ENCODE data around the gene SPEG. TPM values are rescaled to one million over a fixed set of nuclear protein-coding genes. Genes with fewer than 3 reads are reported as not detected.
A peak's percentile ranks its signal among the peaks of the same experiment; 100 is the strongest.

Gene SPEG
- total RNA-seq, 2 donors from 2014 or later, result 2.9 to 3.6 TPM

DNA sequence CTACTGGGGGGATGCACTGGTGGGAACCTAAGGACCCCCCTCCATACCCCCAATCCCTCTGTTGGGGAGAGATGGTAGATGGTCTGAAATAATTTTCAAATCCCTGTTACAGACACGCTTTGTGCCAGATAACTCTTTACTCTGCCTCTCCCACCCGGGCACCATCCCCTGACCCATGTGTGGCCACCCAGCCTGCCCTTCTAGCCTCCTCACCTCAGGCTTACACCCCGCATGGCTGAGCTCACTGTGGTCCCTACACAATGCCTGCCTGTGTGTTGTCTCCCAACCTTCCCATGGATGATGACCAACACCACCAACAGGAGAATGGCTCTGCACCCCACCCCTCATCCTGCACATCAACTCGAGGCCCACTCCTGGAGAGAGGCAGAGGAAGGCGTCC is 15.0 kb downstream of the SPEG start:
- intact Hi-C loops (cut with DNase I), result no loop called here
- H3K27ac ChIP-seq, result no peak overlapping the region

GRCh38 chr2:219451661-219452360 is 17.2 kb downstream of the SPEG start:
- DNase-seq (peak in 1 of 4 donors; percentile 18), ATAC-seq (no peak)
- no peaks in the 10 kb centered on the region for H3K9me3 ChIP-seq
- H3K27ac ChIP-seq, result no peak overlapping the region
- peaks cover 18% of the 10 kb centered on the region for H3K4me1 ChIP-seq
- H3K36me3 ChIP-seq (replicated peaks in 1 of 2; ENCODE audit: insufficient read depth in 1 of 2, low read depth in 2 of 2), result no peaks in the 10 kb centered on the region
- no peak overlapping the region for H3K4me3 ChIP-seq
- peaks cover 0 to 13% of the 10 kb centered on the region in 2 donors for H3K27me3 ChIP-seq
- intact Hi-C loops (cut with DNase I), result no loop called here
- WGBS, 2 donors, result 64 to 66% methylated on average over 8 to 15 of the region's 18 CpGs
- TF ChIP-seq POLR2A (IDR thresholded peaks at IDR 0.05), result no peak
- TF ChIP-seq, protein P1, sequence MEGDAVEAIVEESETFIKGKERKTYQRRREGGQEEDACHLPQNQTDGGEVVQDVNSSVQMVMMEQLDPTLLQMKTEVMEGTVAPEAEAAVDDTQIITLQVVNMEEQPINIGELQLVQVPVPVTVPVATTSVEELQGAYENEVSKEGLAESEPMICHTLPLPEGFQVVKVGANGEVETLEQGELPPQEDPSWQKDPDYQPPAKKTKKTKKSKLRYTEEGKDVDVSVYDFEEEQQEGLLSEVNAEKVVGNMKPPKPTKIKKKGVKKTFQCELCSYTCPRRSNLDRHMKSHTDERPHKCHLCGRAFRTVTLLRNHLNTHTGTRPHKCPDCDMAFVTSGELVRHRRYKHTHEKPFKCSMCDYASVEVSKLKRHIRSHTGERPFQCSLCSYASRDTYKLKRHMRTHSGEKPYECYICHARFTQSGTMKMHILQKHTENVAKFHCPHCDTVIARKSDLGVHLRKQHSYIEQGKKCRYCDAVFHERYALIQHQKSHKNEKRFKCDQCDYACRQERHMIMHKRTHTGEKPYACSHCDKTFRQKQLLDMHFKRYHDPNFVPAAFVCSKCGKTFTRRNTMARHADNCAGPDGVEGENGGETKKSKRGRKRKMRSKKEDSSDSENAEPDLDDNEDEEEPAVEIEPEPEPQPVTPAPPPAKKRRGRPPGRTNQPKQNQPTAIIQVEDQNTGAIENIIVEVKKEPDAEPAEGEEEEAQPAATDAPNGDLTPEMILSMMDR (IDR thresholded peaks at IDR 0.05), result no peak

More for the DNA sequence above, 15.0 kb downstream of the SPEG start:
- 69 to 76% methylated on average over 5 of the region's 5 CpGs for WGBS, 2 donors
- TF ChIP-seq, protein P1 (IDR thresholded peaks at IDR 0.05), result no peak
- TF ChIP-seq POLR2A (IDR thresholded peaks at IDR 0.05), result no peak
- Histone ChIP-seq H3K4me3 (no peak overlapping the region), H3K27me3 (peaks cover 0 to 13% of the 10 kb centered on the region in 2 donors), H3K9me3 (no peaks in the 10 kb centered on the region), H3K36me3 (replicated peaks in 1 of 2; ENCODE audit: insufficient read depth in 1 of 2, low read depth in 2 of 2) (no peaks in the 10 kb centered on the region), H3K4me1 (peaks cover 18% of the 10 kb centered on the region)
- DNase-seq (no peak), ATAC-seq (no peak)

DNA sequence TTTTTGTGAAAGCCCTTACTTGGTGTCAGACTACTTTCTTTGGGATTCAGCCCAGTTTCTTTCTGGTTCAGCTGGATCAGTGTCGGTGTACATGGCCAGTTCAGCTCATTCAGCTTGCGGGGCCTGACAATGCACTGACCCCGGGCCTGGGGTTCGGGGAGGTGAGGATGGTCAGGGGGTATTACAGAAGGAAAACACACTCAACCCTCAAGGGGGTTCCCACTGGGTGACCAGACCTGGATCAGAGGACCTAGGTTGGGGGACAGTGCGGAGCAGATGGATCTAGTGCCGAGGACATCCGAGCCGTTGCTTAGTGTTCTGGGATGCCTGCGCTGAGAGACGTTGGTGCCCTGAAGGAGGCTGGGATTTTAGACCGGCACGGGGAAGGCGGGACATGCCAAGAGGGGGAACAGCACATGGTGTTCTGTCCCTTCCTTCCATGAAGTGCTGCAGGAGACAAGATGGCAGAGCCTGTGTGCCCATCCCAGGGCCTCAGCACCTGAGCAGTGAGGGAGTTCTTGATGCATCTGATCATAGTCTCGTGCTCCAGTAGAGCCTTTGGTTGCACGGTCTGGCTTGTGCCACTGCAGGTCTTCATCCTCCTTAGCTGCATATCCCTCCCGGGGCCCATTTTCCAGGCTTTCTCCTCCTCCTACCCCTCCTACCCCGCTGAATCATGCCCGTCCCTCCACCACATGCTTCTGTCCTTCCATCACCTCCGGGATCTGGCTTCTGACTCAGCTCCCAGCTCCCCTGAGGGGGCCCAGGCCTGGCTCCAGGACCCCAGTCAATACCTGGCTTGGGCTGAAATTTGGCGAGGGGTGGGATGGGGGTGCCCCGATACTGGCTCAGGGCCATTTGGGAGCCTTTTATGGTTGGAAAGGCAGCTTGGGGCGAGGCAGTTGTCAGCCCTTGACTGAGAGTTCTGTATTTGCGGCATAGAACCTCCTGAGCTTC is 18.0 kb downstream of the SPEG start:
- DNase-seq (peak in 1 of 4 donors; percentile 28), ATAC-seq (peak; percentile 49)
- Histone ChIP-seq H3K36me3 (replicated peaks in 1 of 2; ENCODE audit: insufficient read depth in 1 of 2, low read depth in 2 of 2) (no peaks in the 10 kb centered on the region), H3K4me3 (no peak overlapping the region), H3K27ac (no peak overlapping the region), H3K4me1 (peaks cover 18% of the 10 kb centered on the region), H3K9me3 (no peaks in the 10 kb centered on the region), H3K27me3 (peaks cover 0 to 11% of the 10 kb centered on the region in 2 donors)
- WGBS, 2 donors, result 69 to 74% methylated on average over 22 to 23 of the region's 23 CpGs
- no peak for TF ChIP-seq POLR2A (IDR thresholded peaks at IDR 0.05)
- TF ChIP-seq, protein P1 (IDR thresholded peaks at IDR 0.05), result no peak
- intact Hi-C loops (cut with DNase I), result no loop called here

- no peak overlapping the region for H3K27ac ChIP-seq
- 73 to 82% methylated on average over 10 of the region's 10 CpGs for WGBS, 2 donors
- TF ChIP-seq, protein P1 (IDR thresholded peaks at IDR 0.05), result no peak
- no peak for TF ChIP-seq POLR2A (IDR thresholded peaks at IDR 0.05)
- DNase-seq, result peak in 1 of 4 donors; percentile 28
- peaks cover 8% of the 10 kb centered on the region for H3K4me1 ChIP-seq
- no peak overlapping the region for H3K4me3 ChIP-seq
- H3K9me3 ChIP-seq, result no peaks in the 10 kb centered on the region
- H3K27me3 ChIP-seq, result peaks cover 0 to 3% of the 10 kb centered on the region in 2 donors
- H3K36me3 ChIP-seq (replicated peaks in 1 of 2; ENCODE audit: insufficient read depth in 1 of 2, low read depth in 2 of 2), result no peaks in the 10 kb centered on the region
- no peak for ATAC-seq
- intact Hi-C loops (cut with DNase I), result no loop called here
Measured at GRCh38 chr2:219453671-219454590, 19.3 kb downstream of the SPEG start.

Data from body of pancreas (tissue), 4 donors.